H1 (cell line): ENCODE measurements around the gene BCAS1.

Experiments used
- CEBPB ChIP-seq: IDR thresholded peaks from 2 replicates; pipeline ENCODE4 v1.6.1; 2012; ENCODE audit warnings: low read depth, low read length
- CHD2 ChIP-seq: IDR thresholded peaks from 2 replicates; pipeline ENCODE4 v1.6.1; 2012; ENCODE audit warnings: low read length, improper control_type of control experiment
- CREB1 ChIP-seq: IDR thresholded peaks from 2 replicates; pipeline ENCODE4 v1.6.1; 2012; ENCODE audit warnings: inconsistent platforms
- CTCF ChIP-seq, 3 experiments: IDR thresholded peaks; 1 replicate in 2 of 3; 2 replicates in 1 of 3; pipeline versions ENCODE4 v1.5.1 to v1.6.1; 2011; ENCODE audit warnings: low read length in 3 of 3, mild to moderate bottlenecking in 3 of 3, inconsistent platforms in 2 of 3, low read depth in 1 of 3, moderate library complexity in 1 of 3; ENCODE audit not compliant: insufficient read depth in 1 of 3; ENCODE audit errors: control extremely low read depth in 1 of 3
- HDAC6 ChIP-seq: IDR thresholded peaks from one replicate; pipeline ENCODE4 v1.7.1; 2012; ENCODE audit warnings: low read depth, mild to moderate bottlenecking, inconsistent platforms, low read length, moderate library complexity
- JUND ChIP-seq: IDR thresholded peaks from 2 replicates; pipeline ENCODE4 v1.6.1; 2011; ENCODE audit warnings: mild to moderate bottlenecking, improper control_type of control experiment, low read length
- MAX ChIP-seq: IDR thresholded peaks from 2 replicates; pipeline ENCODE4 v1.6.1; 2012; ENCODE audit warnings: inconsistent platforms
- POLR2A ChIP-seq, 2 experiments: IDR thresholded peaks; 1 replicate in 1 of 2; 2 replicates in 1 of 2; pipeline ENCODE4 v1.6.1; 2011; ENCODE audit warnings: low read depth in 2 of 2, low read length in 2 of 2, mild to moderate bottlenecking in 2 of 2; ENCODE audit errors: control extremely low read depth in 1 of 2
- POLR2AphosphoS5 ChIP-seq: IDR thresholded peaks from 2 replicates; pipeline ENCODE4 v1.6.1; 2011; ENCODE audit warnings: low read depth, low read length
- RNF2 ChIP-seq: fragments of 200-900, 300-1000 bp; sonication (generic); IDR thresholded peaks from 2 replicates; pipeline ENCODE4 v1.7.1; 2016; ENCODE audit warnings: borderline replicate concordance, low read depth, mild to moderate bottlenecking, antibody characterized with exemption, low read length; ENCODE audit not compliant: poor library complexity, severe bottlenecking; ENCODE audit errors: missing control alignments
- SRF ChIP-seq: IDR thresholded peaks from 2 replicates; pipeline ENCODE4 v1.6.1; 2011; ENCODE audit warnings: mild to moderate bottlenecking, low read depth, low read length, moderate library complexity
- TAF1 ChIP-seq: IDR thresholded peaks from 2 replicates; pipeline ENCODE4 v1.6.1; 2011; ENCODE audit warnings: mild to moderate bottlenecking, low read depth, low read length
- YY1 ChIP-seq: IDR thresholded peaks from 2 replicates; pipeline ENCODE4 v1.6.1; 2011; ENCODE audit warnings: low read depth, mild to moderate bottlenecking, low read length

- TF ChIP-seq CTCF (IDR thresholded peaks at IDR 0.05; ENCODE audit: control extremely low read depth in 1 of 3, insufficient read depth in 1 of 3, low read depth in 1 of 3, low read length in 3 of 3): no peak
- TF ChIP-seq POLR2AphosphoS5: no peak
- no peak for TF ChIP-seq TAF1
- TF ChIP-seq MAX: no peak
- TF ChIP-seq RNF2: no peak
- TF ChIP-seq HDAC6: no peak
- TF ChIP-seq POLR2A (IDR thresholded peaks at IDR 0.05; ENCODE audit: control extremely low read depth in 1 of 2, low read depth in 2 of 2, low read length in 2 of 2): no peak
- no peak for TF ChIP-seq CEBPB
- TF ChIP-seq SRF: no peak
- TF ChIP-seq JUND: no peak
- TF ChIP-seq CHD2: no peak
- TF ChIP-seq CREB1: no peak
- TF ChIP-seq YY1: no peak
Measured at GRCh38 chr20:53903652-53903987, 166.8 kb downstream of the BCAS1 start.
